HepG2 (cell line): Measurements from ENCODE around the gene ATXN2. TPM values are rescaled to one million over a fixed set of nuclear protein-coding genes. Genes with fewer than 3 reads are reported as not detected.

Experiments used
- ARID2 ChIP-seq: sonication (generic); formaldehyde crosslinking; IDR thresholded peaks from 2 replicates; pipeline ENCODE4 v1.8.1; 2022; ENCODE audit warnings: mild to moderate bottlenecking, missing genetic modification reagents, borderline replicate concordance
- PAX8 ChIP-seq: sonication (generic); formaldehyde crosslinking; IDR thresholded peaks from 2 replicates; pipeline ENCODE4 v1.8.0; 2022; ENCODE audit warnings: mild to moderate bottlenecking, missing genetic modification reagents, borderline replicate concordance
- SRSF9 ChIP-seq: fragments of 200-400 bp; formaldehyde crosslinking; IDR thresholded peaks from 2 replicates; pipeline ENCODE4 v1.6.1; 2018; ENCODE audit warnings: borderline replicate concordance, mild to moderate bottlenecking, low read depth, low read length; ENCODE audit not compliant: insufficient read depth, poor library complexity, severe bottlenecking
- TBP ChIP-seq: sonication (generic); formaldehyde crosslinking; IDR thresholded peaks from 2 replicates; pipeline ENCODE4 v1.5.0; 2020; ENCODE audit warnings: missing genetic modification reagents
- ZIK1 ChIP-seq: sonication (generic); formaldehyde crosslinking; IDR thresholded peaks from 2 replicates; pipeline ENCODE4 v1.5.0; 2020; ENCODE audit warnings: mild to moderate bottlenecking, low read depth, missing genetic modification reagents, borderline replicate concordance
- ZNF296 ChIP-seq: sonication (generic); formaldehyde crosslinking; conservative IDR thresholded peaks from 2 replicates; pipeline ENCODE4 v1.5.0; 2020; ENCODE audit warnings: mild to moderate bottlenecking, missing genetic modification reagents
- ZNF674 ChIP-seq: sonication (generic); formaldehyde crosslinking; IDR thresholded peaks from 2 replicates; pipeline ENCODE4 v1.5.0; 2020; ENCODE audit warnings: low read depth, mild to moderate bottlenecking, missing genetic modification reagents
- polyA plus RNA-seq, 8 experiments: library from polyadenylated mRNA; depleted of rRNA in 3 of 8; stranded (reverse) in 7 of 8; unstranded in 1 of 8; fragments of >200 nt; fragmentation: Illumina TruSeq in 4 of 8; extraction: Trizol in 4 of 8; gene quantifications; 2 replicates each; pipeline versions ENCODE4 v1.2.1 to v1.2.3, GENCODE V29; 2011 to 2016; ENCODE audit warnings: low read depth in 4 of 8, missing spikeins in 1 of 8, mixed read lengths in 1 of 8; ENCODE audit not compliant: insufficient read depth in 1 of 8
- total RNA-seq, 5 experiments: library from RNA; depleted of rRNA; stranded (reverse); fragments of >200 nt; fragmentation: Illumina TruSeq; extraction: Trizol; gene quantifications; 2 replicates each; pipeline ENCODE4 v1.2.3, GENCODE V29; 2016; ENCODE audit warnings: low read depth in 1 of 5
- TF ChIP-seq, protein P1 (sequence below): sonication (generic); formaldehyde crosslinking; IDR thresholded peaks from 2 replicates; pipeline ENCODE4 v1.5.1; 2020; ENCODE audit warnings: mild to moderate bottlenecking, missing genetic modification reagents, moderate library complexity
- TF ChIP-seq, protein P2 (sequence below): sonication (generic); formaldehyde crosslinking; IDR thresholded peaks from 2 replicates; pipeline ENCODE4 v1.8.1; 2023; ENCODE audit warnings: missing genetic modification reagents, inconsistent platforms, borderline replicate concordance
- TF ChIP-seq, protein P3 (sequence below): sonication (generic); formaldehyde crosslinking; IDR thresholded peaks from 2 replicates; pipeline ENCODE4 v1.8.0; 2022; ENCODE audit warnings: mild to moderate bottlenecking, missing genetic modification reagents, moderate library complexity
- TF ChIP-seq, protein P4 (sequence below): IDR thresholded peaks from 2 replicates; pipeline ENCODE4 v1.6.1; 2012; ENCODE audit warnings: inconsistent platforms
- TF ChIP-seq, protein P5 (sequence below): sonication (generic); formaldehyde crosslinking; IDR thresholded peaks from 2 replicates; pipeline ENCODE4 v1.5.0; 2020; ENCODE audit warnings: missing genetic modification reagents
- TF ChIP-seq, protein P6 (sequence below): sonication (generic); formaldehyde crosslinking; IDR thresholded peaks from 2 replicates; pipeline ENCODE4 v1.4.0; 2020; ENCODE audit warnings: missing genetic modification reagents
- TF ChIP-seq, protein P7 (sequence below): sonication (generic); formaldehyde crosslinking; IDR thresholded peaks from 2 replicates; pipeline ENCODE4 v1.8.0; 2022; ENCODE audit warnings: missing genetic modification reagents, mild to moderate bottlenecking, borderline replicate concordance
- TF ChIP-seq, protein P8 (sequence below): sonication (generic); formaldehyde crosslinking; IDR thresholded peaks from 2 replicates; pipeline ENCODE4 v1.5.0; 2020; ENCODE audit warnings: mild to moderate bottlenecking, low read depth, missing genetic modification reagents, borderline replicate concordance
- TF ChIP-seq, protein P9 (sequence below): sonication (generic); formaldehyde crosslinking; IDR thresholded peaks from 2 replicates; pipeline ENCODE4 v1.4.0; 2020; ENCODE audit warnings: mild to moderate bottlenecking, missing genetic modification reagents

The ATXN2 gene
- total and polyA plus RNA-seq, 2 of the 13 experiments (the other 11 are each of a cell fraction or from before 2014, with no cell fraction given): 18.1 to 27.1 TPM

DNA sequence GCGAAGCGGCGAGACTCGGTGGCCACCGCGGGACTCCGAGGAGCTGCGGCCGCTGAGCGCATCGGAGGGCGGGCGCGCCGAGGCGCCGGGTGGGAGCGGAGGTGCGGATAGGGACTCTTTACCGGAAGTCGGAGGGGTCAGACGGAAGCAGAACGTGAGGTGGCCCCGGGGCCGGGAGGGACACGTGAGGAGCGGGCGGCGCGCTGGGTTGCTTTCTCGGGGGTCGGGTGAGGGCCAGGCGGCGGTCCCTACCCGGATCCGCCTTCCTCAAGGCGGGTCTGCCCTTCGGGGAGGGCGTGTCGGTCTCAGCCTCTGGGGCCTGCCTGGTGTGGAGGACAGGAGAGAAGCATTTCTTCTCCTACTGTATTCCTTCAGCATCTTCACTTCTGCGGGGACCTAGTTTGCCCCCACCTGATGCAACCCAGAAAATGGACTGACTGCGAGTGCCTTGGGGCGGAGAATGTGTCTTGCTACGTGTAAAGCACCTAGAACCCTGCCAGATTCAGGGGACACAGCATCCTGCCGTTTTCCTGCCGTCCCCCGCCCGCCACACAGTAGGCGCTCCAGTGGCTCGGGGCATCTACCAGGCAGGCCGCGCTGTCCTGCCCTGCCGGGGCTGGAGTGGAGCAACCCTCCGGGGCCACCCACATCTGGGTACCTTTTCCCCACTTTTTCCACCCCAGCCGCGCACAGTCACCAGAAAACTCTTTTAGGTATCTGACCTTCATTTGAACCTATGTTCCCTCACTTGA is 514 bp upstream of the ATXN2 start (continued):
- TF ChIP-seq, protein P1, sequence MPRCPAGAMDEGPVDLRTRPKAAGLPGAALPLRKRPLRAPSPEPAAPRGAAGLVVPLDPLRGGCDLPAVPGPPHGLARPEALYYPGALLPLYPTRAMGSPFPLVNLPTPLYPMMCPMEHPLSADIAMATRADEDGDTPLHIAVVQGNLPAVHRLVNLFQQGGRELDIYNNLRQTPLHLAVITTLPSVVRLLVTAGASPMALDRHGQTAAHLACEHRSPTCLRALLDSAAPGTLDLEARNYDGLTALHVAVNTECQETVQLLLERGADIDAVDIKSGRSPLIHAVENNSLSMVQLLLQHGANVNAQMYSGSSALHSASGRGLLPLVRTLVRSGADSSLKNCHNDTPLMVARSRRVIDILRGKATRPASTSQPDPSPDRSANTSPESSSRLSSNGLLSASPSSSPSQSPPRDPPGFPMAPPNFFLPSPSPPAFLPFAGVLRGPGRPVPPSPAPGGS (CRISPR knock-in tag): peak; percentile 42; the same call in 1 of the 2 replicates
- TF ChIP-seq, protein P2, sequence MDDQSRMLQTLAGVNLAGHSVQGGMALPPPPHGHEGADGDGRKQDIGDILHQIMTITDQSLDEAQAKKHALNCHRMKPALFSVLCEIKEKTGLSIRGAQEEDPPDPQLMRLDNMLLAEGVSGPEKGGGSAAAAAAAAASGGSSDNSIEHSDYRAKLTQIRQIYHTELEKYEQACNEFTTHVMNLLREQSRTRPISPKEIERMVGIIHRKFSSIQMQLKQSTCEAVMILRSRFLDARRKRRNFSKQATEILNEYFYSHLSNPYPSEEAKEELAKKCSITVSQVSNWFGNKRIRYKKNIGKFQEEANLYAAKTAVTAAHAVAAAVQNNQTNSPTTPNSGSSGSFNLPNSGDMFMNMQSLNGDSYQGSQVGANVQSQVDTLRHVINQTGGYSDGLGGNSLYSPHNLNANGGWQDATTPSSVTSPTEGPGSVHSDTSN (CRISPR knock-in tag): no peak
- TF ChIP-seq PAX8: no peak
- peak; percentile 53; the same call in 1 of the 2 replicates for TF ChIP-seq ZIK1 (CRISPR knock-in tag)
- TF ChIP-seq ZNF296: peak; percentile 55; the same call in 1 of the 2 replicates
- TF ChIP-seq, protein P3, sequence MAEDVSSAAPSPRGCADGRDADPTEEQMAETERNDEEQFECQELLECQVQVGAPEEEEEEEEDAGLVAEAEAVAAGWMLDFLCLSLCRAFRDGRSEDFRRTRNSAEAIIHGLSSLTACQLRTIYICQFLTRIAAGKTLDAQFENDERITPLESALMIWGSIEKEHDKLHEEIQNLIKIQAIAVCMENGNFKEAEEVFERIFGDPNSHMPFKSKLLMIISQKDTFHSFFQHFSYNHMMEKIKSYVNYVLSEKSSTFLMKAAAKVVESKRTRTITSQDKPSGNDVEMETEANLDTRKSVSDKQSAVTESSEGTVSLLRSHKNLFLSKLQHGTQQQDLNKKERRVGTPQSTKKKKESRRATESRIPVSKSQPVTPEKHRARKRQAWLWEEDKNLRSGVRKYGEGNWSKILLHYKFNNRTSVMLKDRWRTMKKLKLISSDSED (CRISPR knock-in tag): no peak
- no peak for TF ChIP-seq ARID2 (CRISPR knock-in tag)
- TF ChIP-seq, protein P4, sequence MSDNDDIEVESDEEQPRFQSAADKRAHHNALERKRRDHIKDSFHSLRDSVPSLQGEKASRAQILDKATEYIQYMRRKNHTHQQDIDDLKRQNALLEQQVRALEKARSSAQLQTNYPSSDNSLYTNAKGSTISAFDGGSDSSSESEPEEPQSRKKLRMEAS: peak; percentile 88
- TF ChIP-seq, protein P5, sequence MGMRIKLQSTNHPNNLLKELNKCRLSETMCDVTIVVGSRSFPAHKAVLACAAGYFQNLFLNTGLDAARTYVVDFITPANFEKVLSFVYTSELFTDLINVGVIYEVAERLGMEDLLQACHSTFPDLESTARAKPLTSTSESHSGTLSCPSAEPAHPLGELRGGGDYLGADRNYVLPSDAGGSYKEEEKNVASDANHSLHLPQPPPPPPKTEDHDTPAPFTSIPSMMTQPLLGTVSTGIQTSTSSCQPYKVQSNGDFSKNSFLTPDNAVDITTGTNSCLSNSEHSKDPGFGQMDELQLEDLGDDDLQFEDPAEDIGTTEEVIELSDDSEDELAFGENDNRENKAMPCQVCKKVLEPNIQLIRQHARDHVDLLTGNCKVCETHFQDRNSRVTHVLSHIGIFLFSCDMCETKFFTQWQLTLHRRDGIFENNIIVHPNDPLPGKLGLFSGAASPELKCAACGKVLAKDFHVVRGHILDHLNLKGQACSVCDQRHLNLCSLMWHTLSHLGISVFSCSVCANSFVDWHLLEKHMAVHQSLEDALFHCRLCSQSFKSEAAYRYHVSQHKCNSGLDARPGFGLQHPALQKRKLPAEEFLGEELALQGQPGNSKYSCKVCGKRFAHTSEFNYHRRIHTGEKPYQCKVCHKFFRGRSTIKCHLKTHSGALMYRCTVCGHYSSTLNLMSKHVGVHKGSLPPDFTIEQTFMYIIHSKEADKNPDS (CRISPR knock-in tag): 0 out of 2 replicates have a peak, but pooled peaks have one; percentile 44
- TF ChIP-seq TBP (CRISPR knock-in tag): no peak
- TF ChIP-seq ZNF674 (CRISPR knock-in tag): 0 out of 2 replicates have a peak, but pooled peaks have one; percentile 54
- TF ChIP-seq, protein P6, sequence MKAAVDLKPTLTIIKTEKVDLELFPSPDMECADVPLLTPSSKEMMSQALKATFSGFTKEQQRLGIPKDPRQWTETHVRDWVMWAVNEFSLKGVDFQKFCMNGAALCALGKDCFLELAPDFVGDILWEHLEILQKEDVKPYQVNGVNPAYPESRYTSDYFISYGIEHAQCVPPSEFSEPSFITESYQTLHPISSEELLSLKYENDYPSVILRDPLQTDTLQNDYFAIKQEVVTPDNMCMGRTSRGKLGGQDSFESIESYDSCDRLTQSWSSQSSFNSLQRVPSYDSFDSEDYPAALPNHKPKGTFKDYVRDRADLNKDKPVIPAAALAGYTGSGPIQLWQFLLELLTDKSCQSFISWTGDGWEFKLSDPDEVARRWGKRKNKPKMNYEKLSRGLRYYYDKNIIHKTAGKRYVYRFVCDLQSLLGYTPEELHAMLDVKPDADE (CRISPR knock-in tag): no peak; the same call in 1 of the 2 replicates
- TF ChIP-seq, protein P7, sequence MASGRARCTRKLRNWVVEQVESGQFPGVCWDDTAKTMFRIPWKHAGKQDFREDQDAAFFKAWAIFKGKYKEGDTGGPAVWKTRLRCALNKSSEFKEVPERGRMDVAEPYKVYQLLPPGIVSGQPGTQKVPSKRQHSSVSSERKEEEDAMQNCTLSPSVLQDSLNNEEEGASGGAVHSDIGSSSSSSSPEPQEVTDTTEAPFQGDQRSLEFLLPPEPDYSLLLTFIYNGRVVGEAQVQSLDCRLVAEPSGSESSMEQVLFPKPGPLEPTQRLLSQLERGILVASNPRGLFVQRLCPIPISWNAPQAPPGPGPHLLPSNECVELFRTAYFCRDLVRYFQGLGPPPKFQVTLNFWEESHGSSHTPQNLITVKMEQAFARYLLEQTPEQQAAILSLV: no peak
- TF ChIP-seq, protein P8, sequence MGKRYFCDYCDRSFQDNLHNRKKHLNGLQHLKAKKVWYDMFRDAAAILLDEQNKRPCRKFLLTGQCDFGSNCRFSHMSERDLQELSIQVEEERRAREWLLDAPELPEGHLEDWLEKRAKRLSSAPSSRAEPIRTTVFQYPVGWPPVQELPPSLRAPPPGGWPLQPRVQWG: no peak
- no peak for TF ChIP-seq SRSF9
- TF ChIP-seq, protein P9, sequence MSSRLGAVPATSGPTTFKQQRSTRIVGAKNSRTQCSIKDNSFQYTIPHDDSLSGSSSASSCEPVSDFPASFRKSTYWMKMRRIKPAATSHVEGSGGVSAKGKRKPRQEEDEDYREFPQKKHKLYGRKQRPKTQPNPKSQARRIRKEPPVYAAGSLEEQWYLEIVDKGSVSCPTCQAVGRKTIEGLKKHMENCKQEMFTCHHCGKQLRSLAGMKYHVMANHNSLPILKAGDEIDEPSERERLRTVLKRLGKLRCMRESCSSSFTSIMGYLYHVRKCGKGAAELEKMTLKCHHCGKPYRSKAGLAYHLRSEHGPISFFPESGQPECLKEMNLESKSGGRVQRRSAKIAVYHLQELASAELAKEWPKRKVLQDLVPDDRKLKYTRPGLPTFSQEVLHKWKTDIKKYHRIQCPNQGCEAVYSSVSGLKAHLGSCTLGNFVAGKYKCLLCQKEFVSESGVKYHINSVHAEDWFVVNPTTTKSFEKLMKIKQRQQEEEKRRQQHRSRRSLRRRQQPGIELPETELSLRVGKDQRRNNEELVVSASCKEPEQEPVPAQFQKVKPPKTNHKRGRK (CRISPR knock-in tag): no peak
